GM12873 (cell line): ENCODE results near the gene MT1HL1.

Source experiments
- TF ChIP-seq, protein P1 (sequence below): IDR thresholded peaks from 2 replicates; pipeline ENCODE4 v1.5.1; 2012; ENCODE audit warnings: low read depth, mild to moderate bottlenecking, moderate library complexity, low read length, control low read depth; ENCODE audit not compliant: insufficient read depth; ENCODE audit errors: missing control alignments

Gene MT1HL1

DNA sequence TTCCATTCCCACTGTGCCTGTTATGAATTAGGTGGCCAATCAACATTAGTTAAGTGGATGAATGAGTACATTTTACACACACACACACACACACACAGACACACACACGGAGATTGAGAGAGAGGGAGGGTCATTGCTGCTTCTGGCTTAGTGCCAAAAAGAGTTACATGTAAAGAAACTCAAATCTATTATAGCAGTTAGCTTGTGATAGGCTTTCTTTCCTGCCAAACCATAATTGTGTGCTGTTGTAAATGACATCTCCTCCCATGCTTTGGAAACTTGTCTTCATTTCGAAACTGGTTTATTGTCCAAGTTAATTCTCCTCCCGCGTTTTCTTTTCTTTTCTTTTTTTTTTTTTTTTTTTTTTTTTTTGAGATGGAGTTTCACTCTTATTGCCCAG, 1.4 kb upstream of the MT1HL1 start:
- TF ChIP-seq, protein P1, sequence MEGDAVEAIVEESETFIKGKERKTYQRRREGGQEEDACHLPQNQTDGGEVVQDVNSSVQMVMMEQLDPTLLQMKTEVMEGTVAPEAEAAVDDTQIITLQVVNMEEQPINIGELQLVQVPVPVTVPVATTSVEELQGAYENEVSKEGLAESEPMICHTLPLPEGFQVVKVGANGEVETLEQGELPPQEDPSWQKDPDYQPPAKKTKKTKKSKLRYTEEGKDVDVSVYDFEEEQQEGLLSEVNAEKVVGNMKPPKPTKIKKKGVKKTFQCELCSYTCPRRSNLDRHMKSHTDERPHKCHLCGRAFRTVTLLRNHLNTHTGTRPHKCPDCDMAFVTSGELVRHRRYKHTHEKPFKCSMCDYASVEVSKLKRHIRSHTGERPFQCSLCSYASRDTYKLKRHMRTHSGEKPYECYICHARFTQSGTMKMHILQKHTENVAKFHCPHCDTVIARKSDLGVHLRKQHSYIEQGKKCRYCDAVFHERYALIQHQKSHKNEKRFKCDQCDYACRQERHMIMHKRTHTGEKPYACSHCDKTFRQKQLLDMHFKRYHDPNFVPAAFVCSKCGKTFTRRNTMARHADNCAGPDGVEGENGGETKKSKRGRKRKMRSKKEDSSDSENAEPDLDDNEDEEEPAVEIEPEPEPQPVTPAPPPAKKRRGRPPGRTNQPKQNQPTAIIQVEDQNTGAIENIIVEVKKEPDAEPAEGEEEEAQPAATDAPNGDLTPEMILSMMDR: no peak

DNA sequence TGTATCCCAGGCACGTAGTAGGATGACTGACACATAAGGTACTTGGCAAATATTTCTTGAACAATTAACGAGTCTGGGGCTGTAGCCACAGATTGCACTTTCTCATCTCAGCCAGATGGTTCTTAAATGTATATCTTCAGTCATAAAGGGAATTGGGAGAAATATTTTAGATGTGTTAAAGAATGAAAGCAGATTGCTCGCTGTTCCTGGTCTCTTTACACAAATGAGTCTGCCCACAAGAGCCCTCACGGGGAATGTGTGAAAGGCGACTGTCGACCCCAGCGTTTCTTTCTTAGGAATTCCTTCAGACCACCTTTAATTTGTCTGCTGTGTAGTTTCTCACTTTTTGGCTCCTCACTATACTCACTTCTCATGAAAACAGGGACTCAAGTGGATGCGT, 725 bp downstream of the MT1HL1 start:
- TF ChIP-seq, protein P1: no peak

DNA sequence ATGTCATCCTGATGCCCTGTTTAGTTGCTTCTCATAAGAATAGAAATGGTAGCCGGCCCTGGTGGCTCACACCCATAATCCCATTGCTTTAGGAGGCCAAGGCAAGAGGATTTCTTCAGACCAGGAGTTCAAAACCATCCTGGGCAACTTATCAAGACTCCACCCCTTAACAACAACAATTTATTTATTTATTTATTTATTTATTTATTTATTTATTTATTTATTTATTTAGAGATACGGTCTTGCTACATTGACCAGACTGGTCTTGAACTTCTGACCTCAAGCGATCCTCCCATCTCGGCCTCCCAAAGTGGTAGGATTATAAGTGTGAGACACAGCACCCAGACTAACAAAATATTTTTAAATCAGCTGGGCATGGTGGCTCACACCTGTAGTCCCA, 4.0 kb downstream of the MT1HL1 start:
- TF ChIP-seq, protein P1: no peak

DNA sequence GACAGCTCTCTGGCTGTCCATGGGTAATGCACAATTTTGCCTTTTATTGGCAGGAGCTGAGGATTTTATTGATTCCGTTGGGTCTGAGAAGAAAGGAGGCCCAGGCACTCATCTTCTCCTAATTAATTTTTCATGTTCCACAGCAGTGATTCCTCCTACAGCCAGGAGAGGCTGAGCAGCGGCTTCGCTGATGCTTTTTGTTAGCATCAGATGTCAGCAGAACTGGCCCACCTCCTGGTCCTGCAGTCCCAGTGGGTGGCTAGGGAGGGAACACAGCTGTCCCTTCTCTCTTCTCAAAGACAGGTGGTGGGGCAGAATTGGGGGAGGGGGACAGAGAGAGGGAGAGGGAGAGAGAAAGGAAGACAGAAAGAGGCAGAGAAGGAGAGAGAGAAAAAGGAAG, 5.7 kb downstream of the MT1HL1 start:
- TF ChIP-seq, protein P1: no peak

DNA sequence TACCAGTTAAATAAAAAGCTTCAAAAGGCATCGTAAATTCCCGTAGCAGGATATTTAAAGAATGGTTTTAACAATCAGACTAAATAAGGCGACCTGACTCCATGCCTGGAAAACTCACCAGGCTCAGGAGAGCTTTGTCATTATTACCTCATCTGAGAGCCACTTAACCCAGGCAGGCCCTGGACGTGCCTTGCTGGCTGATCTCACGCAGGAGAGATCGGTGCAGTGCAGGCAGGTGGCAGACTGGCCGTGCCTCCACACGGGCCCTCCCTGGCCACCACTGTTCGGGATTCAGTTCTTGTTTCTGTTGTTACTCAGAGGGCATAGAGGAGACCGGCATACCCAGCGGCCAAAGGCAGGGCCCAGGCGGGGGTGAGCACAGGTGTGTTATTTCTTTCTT, 6.4 kb downstream of the MT1HL1 start:
- TF ChIP-seq, protein P1: no peak

DNA sequence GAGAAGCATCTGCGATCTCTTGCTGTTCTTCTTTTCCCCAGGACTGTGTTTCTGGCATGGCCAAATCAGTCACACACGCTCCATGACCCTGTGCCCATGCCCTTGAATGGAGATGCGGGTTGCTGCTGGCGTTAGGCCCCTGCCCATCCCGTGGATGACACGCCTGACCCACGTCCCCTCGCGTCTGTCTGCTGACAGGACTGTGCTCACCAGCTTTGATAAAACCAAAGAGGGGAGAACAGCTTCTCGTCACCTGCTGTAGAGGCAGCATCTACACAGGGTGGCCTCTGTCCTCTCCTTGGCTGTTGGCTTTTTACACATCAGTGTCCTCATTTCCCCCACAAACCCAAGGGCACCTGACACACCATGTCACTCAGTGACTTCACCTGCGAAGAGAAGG, 6.9 kb downstream of the MT1HL1 start:
- TF ChIP-seq, protein P1: no peak

DNA sequence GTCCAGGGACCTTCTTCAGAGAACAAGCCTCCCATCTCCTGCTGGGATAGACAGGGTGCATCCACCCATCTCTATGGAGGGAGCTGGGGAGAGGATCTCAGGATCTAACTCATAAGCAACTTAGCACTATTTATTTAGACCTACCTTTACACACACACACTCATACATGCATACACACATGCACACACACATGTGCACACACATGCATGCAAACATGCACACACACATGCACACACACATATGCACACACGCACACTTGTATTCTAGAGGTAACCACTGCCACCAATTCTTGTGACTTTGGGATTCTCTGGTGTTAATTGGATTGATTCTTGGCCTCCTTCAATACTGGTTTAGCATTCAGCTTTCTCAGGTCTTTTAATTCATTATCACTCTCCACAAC, 9.8 kb downstream of the MT1HL1 start:
- TF ChIP-seq, protein P1: no peak
